ENCODE measurements around the gene PAM.

DNA sequence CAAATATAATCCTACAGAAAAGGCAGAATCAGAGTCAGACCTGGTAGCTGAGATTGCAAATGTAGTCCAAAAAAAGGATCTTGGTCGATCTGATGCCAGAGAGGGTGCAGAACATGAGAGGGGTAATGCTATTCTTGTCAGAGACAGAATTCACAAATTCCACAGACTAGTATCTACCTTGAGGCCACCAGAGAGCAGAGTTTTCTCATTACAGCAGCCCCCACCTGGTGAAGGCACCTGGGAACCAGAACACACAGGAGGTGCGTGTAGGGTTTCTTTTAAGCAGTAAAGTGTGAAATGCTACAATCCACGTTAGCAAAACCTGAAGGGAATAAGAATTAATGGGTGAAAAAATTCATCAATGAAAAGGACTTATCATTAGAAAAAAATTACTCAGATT, 219.1 kb downstream of the PAM start:
- TF ChIP-seq, protein P1, sequence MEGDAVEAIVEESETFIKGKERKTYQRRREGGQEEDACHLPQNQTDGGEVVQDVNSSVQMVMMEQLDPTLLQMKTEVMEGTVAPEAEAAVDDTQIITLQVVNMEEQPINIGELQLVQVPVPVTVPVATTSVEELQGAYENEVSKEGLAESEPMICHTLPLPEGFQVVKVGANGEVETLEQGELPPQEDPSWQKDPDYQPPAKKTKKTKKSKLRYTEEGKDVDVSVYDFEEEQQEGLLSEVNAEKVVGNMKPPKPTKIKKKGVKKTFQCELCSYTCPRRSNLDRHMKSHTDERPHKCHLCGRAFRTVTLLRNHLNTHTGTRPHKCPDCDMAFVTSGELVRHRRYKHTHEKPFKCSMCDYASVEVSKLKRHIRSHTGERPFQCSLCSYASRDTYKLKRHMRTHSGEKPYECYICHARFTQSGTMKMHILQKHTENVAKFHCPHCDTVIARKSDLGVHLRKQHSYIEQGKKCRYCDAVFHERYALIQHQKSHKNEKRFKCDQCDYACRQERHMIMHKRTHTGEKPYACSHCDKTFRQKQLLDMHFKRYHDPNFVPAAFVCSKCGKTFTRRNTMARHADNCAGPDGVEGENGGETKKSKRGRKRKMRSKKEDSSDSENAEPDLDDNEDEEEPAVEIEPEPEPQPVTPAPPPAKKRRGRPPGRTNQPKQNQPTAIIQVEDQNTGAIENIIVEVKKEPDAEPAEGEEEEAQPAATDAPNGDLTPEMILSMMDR (IDR thresholded peaks at IDR 0.05; ENCODE audit: insufficient read depth, low read length, poor library complexity, severe bottlenecking), result no peak
- no peak for TF ChIP-seq EZH2phosphoT487 (conservative IDR thresholded peaks at IDR 0.05; ENCODE audit: low read length)
